GM12874 (cell line): ENCODE measurements around the gene ZFAND3.

Experiments
- CTCF ChIP-seq: IDR thresholded peaks from 2 replicates; pipeline ENCODE4 v1.5.1; 2011; ENCODE audit warnings: low read depth, mild to moderate bottlenecking, control low read depth, low read length, moderate library complexity; ENCODE audit not compliant: insufficient read depth

The ZFAND3 gene

DNA sequence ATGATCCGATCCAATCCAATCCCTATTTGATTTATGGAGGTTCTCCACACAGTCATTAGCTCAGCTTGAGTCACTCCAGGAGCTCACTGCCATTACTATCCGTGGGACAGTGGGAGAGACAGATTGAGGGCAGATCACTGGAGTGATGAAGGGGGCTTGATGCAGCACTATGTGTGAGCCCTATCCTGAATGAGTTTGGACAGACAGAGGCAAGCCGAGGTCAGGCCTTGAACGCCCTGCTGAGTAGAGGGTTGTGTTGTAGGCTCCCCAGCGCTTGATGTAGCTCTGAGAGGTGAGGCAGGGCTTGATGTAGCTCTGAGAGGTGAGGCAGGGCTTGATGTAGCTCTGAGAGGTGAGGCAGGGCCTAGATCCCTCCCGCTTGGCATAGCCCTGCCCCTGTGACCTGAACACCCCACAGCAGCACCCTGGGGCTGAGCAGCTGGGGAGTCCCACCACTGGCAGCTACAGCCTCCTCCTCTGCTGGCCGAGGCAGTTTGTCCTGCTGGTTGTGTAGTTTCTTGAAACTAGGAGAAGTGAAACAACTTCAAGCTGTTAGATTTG is 58.7 kb downstream of the ZFAND3 start:
- no peak for TF ChIP-seq CTCF

DNA sequence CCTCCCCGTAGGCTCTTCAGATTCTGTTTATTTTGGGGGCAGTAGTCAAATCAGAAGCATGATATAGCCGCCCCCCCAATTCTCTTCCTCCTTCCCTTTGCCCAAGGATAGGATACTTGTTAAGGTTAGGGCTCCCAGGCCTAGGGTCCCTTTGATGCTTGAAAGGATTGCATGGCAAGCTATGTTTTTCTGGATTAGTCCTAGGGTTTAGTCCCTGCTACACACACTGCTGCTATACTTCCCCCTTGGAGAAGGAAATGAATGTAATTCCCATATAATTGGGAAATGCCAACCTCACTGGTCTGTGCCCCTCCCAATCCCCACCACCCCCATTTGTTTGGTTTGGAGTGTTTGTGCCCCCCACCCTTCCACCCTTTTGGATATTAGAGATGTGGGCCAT is 62.8 kb downstream of the ZFAND3 start:
- TF ChIP-seq CTCF: no peak

- TF ChIP-seq CTCF: no peak
Observed at GRCh38 chr6:37882724-37883413, 63.3 kb downstream of the ZFAND3 start.

DNA sequence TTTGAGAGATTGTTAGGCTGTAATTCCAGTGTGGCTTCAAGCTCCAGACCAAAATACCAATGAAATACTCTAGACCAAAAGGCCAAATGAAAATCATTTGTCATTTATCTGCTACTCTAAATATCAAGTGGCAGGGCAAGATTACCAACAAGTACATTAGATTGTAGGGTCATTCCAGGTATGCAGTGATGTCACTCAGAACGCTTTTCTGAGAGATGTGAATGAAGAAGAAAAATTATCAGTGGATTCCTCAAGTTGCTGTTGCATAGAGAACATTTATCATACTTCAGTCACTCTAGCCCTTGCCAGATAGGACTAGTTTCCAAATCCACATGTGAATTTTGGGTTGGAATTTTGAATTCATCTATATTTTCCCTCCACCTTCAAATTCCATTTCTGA is 65.0 kb downstream of the ZFAND3 start:
- no peak for TF ChIP-seq CTCF

DNA sequence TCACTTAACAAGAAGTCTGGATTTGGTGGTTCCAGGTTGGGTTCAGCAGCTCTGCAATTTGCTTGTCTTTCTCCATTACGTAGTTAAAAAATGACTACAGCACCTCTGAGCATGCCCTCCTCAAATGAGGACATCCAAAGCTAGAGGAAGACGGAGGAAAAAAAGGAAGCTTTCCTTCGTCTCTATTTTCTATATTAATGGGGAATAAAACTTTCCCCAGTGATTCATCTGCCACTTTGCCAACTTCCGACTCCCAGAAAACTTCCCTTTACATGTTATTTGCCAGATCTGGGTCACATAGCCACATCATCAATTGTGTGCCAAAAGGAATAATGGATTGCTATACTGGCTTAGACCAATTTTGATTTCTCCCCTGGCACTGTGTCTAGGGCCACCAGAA is 69.5 kb downstream of the ZFAND3 start:
- TF ChIP-seq CTCF: no peak

GRCh38 chr6:37889486-37889885 is 70.0 kb downstream of the ZFAND3 start:
- no peak for TF ChIP-seq CTCF

GRCh38 chr6:37891072-37891471 is 71.5 kb downstream of the ZFAND3 start:
- TF ChIP-seq CTCF: no peak
